Peyer's patch (tissue), 4 donors: ENCODE data around the gene ZNF165. TPM values are rescaled to one million over a fixed set of nuclear protein-coding genes. Genes with fewer than 3 reads are reported as not detected.
"Not testable (repeated sequence)": the region's sequence is repeated elsewhere in the genome, so short reads cannot be mapped to it uniquely, and the experiment has no call there.

Experiments
- DNase-seq, 3 donors: peaks; one replicate each; pipeline ENCODE4 v3.0.0-alpha.2; 2017 to 2019
- H3K27ac ChIP-seq, 4 donors: fragments of 200-600 bp; sonication (generic); one replicate each; pipeline ENCODE4 v1.5.1; 2016 to 2019
- H3K27me3 ChIP-seq, 2 donors: fragments of 200-600 bp; sonication (generic); one replicate each; pipeline ENCODE4 v1.5.1; 2019
- H3K36me3 ChIP-seq, 3 donors: fragments of 200-600 bp; sonication (generic); one replicate each; pipeline ENCODE4 v1.5.1; 2016 to 2019
- H3K4me1 ChIP-seq, 4 donors: fragments of 200-600 bp; sonication (generic); one replicate each; pipeline ENCODE4 v1.5.1; 2016 to 2019
- H3K4me3 ChIP-seq, 4 donors: fragments of 200-600 bp; sonication (generic); 1 replicate in 3 of 4; 2 replicates in 1 of 4; pipeline ENCODE4 v1.5.1; 2016 to 2019; ENCODE audit warnings: mild to moderate bottlenecking in 1 of 4
- H3K9me3 ChIP-seq, 4 donors: fragments of 200-600 bp; sonication (generic); one replicate each; pipeline ENCODE4 v1.5.1; 2016 to 2019; ENCODE audit warnings: mild to moderate bottlenecking in 1 of 4
- POLR2A ChIP-seq, 2 donors: fragments of 450-650 bp; IDR thresholded peaks; one replicate each; pipeline ENCODE4 v1.5.1; 2017; ENCODE audit warnings: antibody characterized with exemption in 2 of 2, mild to moderate bottlenecking in 2 of 2, moderate library complexity in 2 of 2
- total RNA-seq, 4 donors: library from RNA; depleted of rRNA; stranded (reverse); fragments of >200 nt; gene quantifications; one replicate each; pipeline ENCODE4 v1.1.0, GENCODE V29; 2016
- TF ChIP-seq, protein P1 (sequence below), 6 experiments: fragments of 450-650 bp in 4 of 6; fragments of 200-600 bp in 2 of 6; sonication (generic) in 1 of 6; IDR thresholded peaks; one replicate each; pipeline ENCODE4 v1.5.1; 2017 to 2019; ENCODE audit warnings: antibody characterized with exemption in 6 of 6, mild to moderate bottlenecking in 3 of 6, moderate library complexity in 1 of 6

The ZNF165 gene
- total RNA-seq, 4 donors from 2014 or later, result 4.2 to 8.3 (median 5.6) TPM

DNA sequence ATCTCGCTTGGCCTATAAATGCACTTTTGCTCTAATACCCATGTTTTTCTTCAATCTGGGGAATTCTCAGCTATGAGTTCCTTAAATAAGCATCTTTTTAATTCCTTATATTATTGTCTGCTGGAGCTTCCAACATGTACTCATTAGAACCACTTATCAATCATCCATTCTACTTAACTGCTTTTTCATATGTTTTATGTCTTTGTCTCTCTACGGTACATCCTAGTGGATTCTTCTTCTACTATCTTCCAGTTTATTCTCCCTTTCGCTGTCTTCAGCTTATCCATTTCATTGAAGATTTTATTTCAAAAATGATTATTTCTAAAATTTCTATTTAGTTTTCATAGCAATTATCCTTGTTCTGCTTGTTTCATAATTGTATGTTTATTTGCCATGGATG is 31.6 kb downstream of the ZNF165 start:
- no peaks in the 10 kb centered on the region for H3K27me3 ChIP-seq
- DNase-seq, result no peak
- H3K9me3 ChIP-seq, result no peaks in the 10 kb centered on the region
- H3K36me3 ChIP-seq, result peaks cover 0 to 10% (median 0%) of the 10 kb centered on the region in 3 donors
- TF ChIP-seq POLR2A (IDR thresholded peaks at IDR 0.05), result no peak
- TF ChIP-seq, protein P1, sequence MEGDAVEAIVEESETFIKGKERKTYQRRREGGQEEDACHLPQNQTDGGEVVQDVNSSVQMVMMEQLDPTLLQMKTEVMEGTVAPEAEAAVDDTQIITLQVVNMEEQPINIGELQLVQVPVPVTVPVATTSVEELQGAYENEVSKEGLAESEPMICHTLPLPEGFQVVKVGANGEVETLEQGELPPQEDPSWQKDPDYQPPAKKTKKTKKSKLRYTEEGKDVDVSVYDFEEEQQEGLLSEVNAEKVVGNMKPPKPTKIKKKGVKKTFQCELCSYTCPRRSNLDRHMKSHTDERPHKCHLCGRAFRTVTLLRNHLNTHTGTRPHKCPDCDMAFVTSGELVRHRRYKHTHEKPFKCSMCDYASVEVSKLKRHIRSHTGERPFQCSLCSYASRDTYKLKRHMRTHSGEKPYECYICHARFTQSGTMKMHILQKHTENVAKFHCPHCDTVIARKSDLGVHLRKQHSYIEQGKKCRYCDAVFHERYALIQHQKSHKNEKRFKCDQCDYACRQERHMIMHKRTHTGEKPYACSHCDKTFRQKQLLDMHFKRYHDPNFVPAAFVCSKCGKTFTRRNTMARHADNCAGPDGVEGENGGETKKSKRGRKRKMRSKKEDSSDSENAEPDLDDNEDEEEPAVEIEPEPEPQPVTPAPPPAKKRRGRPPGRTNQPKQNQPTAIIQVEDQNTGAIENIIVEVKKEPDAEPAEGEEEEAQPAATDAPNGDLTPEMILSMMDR (IDR thresholded peaks at IDR 0.05), result no peak
- no peak overlapping the region for H3K27ac ChIP-seq
- H3K4me1 ChIP-seq, result no peaks in the 10 kb centered on the region
- H3K4me3 ChIP-seq, result no peak overlapping the region

DNA sequence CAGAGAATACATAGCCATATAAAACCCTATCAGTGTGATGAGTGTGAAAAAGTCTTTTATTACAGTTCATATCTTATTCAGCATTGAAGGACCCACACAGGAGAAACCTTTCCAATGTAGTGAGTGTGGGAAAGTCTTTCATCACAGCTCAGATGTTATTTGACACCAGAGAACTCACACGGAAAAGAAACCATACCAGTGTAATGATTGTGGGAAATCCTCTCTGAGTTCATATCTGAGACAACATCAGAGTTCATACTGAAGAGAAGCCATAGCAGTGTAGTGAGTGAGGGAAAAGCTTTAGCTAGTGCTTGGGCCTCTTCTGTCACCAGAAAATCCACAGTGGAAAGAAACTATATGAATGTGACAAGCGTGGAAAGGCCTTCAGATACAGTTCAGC is 35.4 kb downstream of the ZNF165 start:
- no peak overlapping the region for H3K4me3 ChIP-seq
- H3K36me3 ChIP-seq, result peaks cover 0 to 22% (median 0%) of the 10 kb centered on the region in 3 donors
- no peaks in the 10 kb centered on the region for H3K27me3 ChIP-seq
- TF ChIP-seq, protein P1 (IDR thresholded peaks at IDR 0.05), result no peak
- TF ChIP-seq POLR2A (IDR thresholded peaks at IDR 0.05), result no peak
- DNase-seq, result no peak
- H3K27ac ChIP-seq, result no peak overlapping the region
- H3K4me1 ChIP-seq, result no peaks in the 10 kb centered on the region
- H3K9me3 ChIP-seq, result no peaks in the 10 kb centered on the region

DNA sequence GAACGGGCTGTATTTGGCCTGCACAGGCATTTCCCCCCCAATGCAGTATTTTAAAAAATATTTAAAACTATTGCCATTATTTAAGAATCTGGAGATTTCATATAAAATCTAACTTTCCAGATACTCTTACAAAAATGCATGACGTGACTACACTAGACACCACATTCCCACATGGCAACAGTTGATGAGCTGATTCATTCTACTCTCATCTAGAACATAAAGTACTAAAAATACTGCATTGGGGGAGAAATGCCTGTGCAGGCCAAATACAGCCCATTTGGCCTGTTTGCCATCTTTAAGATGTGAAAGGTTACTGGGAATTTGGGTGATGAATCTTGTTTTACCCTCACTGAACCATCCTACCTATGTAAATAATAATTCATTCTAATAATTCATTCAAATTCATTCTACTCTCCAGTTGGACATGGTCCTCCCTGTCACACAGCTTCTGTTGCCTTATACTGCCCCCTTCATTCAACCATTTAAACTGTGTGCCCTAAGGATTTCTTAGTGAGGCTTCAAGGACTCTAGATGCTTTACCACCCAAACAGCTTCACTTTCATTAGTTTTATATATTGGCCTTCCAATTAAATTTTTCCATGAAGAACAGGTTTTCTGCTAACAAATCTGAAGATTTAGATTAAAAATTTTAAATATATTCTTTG is 37.1 kb downstream of the ZNF165 start:
- H3K9me3 ChIP-seq, result no peaks in the 10 kb centered on the region
- no peak overlapping the region for H3K4me3 ChIP-seq
- DNase-seq, result no peak
- H3K4me1 ChIP-seq, result no peaks in the 10 kb centered on the region
- no peak overlapping the region for H3K27ac ChIP-seq
- peaks cover 0 to 22% (median 0%) of the 10 kb centered on the region in 3 donors for H3K36me3 ChIP-seq
- TF ChIP-seq, protein P1 (IDR thresholded peaks at IDR 0.05), result no peak
- no peak for TF ChIP-seq POLR2A (IDR thresholded peaks at IDR 0.05)
- H3K27me3 ChIP-seq, result no peaks in the 10 kb centered on the region

DNA sequence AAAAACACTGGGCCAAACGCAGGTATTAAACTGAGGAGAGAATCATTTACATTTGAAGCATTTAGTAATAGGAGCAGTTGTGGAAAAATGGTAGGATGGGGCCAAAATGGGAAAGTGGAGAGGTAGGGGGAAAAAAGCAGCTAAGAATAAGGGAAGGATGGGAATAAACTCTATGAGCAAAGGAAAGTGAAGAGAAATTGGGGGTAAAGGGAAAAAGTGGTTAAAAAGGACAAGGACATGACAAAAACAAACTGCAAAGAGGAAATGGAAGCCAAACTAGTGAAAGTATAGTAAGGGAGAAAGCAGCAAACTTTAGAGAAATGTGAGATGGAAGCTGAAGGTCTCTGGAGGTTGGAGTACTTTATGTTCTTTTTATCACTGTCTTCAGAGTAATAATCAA is 37.8 kb downstream of the ZNF165 start:
- Histone ChIP-seq H3K4me3 (no peak overlapping the region), H3K9me3 (no peaks in the 10 kb centered on the region), H3K36me3 (peaks cover 0 to 22% (median 0%) of the 10 kb centered on the region in 3 donors), H3K27me3 (no peaks in the 10 kb centered on the region), H3K27ac (no peak overlapping the region), H3K4me1 (no peaks in the 10 kb centered on the region)
- TF ChIP-seq, protein P1 (IDR thresholded peaks at IDR 0.05), result no peak
- TF ChIP-seq POLR2A (IDR thresholded peaks at IDR 0.05), result no peak
- DNase-seq, result no peak

GRCh38 chr6:28121876-28122275 is 41.5 kb downstream of the ZNF165 start:
- H3K27me3 ChIP-seq, result no peaks in the 10 kb centered on the region
- H3K9me3 ChIP-seq, result no peaks in the 10 kb centered on the region
- no peak for TF ChIP-seq POLR2A (IDR thresholded peaks at IDR 0.05)
- TF ChIP-seq, protein P1 (IDR thresholded peaks at IDR 0.05), result no peak
- H3K4me1 ChIP-seq, result peaks cover 0 to 12% (median 0%) of the 10 kb centered on the region in 4 donors
- DNase-seq, result no peak
- no peak overlapping the region for H3K27ac ChIP-seq
- H3K36me3 ChIP-seq, result peaks cover 0 to 17% (median 0%) of the 10 kb centered on the region in 3 donors
- H3K4me3 ChIP-seq, result no peak overlapping the region

DNA sequence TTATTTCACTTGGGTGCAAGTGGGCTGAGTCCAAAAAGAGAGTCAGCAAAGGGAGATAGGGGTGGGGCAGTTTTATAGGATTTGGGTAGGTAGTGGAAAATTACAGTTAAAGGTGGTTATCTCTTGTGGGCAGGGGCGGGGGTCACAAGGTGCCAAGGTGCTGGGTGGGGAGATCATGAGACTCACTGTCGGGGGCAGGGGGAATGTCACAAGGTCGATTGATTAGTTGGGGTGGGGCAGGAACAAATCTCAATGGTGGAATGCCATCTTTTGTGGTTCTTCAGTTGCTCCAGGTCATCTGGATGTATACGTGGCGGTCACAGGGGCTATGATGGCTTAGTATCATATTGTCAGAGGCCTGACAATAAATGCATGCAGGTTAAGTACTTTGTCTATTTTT is 41.9 kb downstream of the ZNF165 start:
- not testable (repeated sequence) for DNase-seq, H3K27ac ChIP-seq, H3K4me3 ChIP-seq, H3K27me3 ChIP-seq, H3K9me3 ChIP-seq
- H3K36me3 ChIP-seq, result peaks cover 0 to 21% (median 0%) of the 10 kb centered on the region in 3 donors
- peaks cover 0 to 12% (median 0%) of the 10 kb centered on the region in 4 donors for H3K4me1 ChIP-seq
